Calu3 (cell line): ENCODE results near the gene DHRS7B. TPM values are rescaled to one million over a fixed set of nuclear protein-coding genes. Genes with fewer than 3 reads are reported as not detected.

Experiments used
- BruUV-seq: library from RNA; stranded (reverse); fragments of 400-500 nt; replicated peaks from 2 replicates; lab custom pipeline; 2021; lab: Mats Ljungman, UMichigan
- CTCF ChIA-PET: fragments of 300-600 bp; sonication (Branson Sonifier 250); formaldehyde crosslinking; loops from one replicate; lab custom pipeline; 2022; ENCODE audit warnings: antibody characterized with exemption; lab: Charles Lee
- DNase-seq: peaks from one replicate; pipeline ENCODE4 v3.0.0; 2022
- H3K27ac Mint-ChIP-seq: one replicate; pipeline ENCODE4 v1.8.0; 2022; ENCODE audit warnings: mixed read lengths; ENCODE audit not compliant: unreplicated experiment
- H3K27me3 Mint-ChIP-seq: one replicate; pipeline ENCODE4 v1.8.0; 2022; ENCODE audit warnings: mixed read lengths; ENCODE audit not compliant: unreplicated experiment
- H3K36me3 Mint-ChIP-seq: one replicate; pipeline ENCODE4 v1.8.0; 2022; ENCODE audit warnings: mild to moderate bottlenecking, moderate library complexity, mixed read lengths; ENCODE audit not compliant: insufficient read depth, unreplicated experiment
- H3K4me1 Mint-ChIP-seq: one replicate; pipeline ENCODE4 v1.8.0; 2022; ENCODE audit warnings: mild to moderate bottlenecking, low read depth, mixed read lengths; ENCODE audit not compliant: unreplicated experiment
- H3K4me3 Mint-ChIP-seq: one replicate; pipeline ENCODE4 v1.8.0; 2022; ENCODE audit warnings: mild to moderate bottlenecking, low read depth, moderate library complexity, mixed read lengths; ENCODE audit not compliant: unreplicated experiment
- H3K9me3 Mint-ChIP-seq: one replicate; pipeline ENCODE4 v1.8.0; 2022; ENCODE audit warnings: low read depth, mixed read lengths; ENCODE audit not compliant: unreplicated experiment
- intact Hi-C: fragments of 100-400 bp; cut with micrococcal nuclease; formaldehyde crosslinking; loops from one replicate; pipeline ENCODE4 v1.10.0; 2022; ENCODE audit not compliant: unreplicated experiment
- total RNA-seq: library from RNA; stranded (reverse); gene quantifications from 2 replicates; pipeline ENCODE4 v1.2.3, GENCODE V29; 2022
- TF ChIP-seq, protein P1 (sequence below): fragments of 200-600 bp; IDR thresholded peaks from one replicate; pipeline ENCODE4 v1.8.0; 2022; ENCODE audit warnings: antibody characterized with exemption; ENCODE audit not compliant: unreplicated experiment

The DHRS7B gene
- total RNA-seq, 1 experiment from 2014 or later = 15.3 TPM

DNA sequence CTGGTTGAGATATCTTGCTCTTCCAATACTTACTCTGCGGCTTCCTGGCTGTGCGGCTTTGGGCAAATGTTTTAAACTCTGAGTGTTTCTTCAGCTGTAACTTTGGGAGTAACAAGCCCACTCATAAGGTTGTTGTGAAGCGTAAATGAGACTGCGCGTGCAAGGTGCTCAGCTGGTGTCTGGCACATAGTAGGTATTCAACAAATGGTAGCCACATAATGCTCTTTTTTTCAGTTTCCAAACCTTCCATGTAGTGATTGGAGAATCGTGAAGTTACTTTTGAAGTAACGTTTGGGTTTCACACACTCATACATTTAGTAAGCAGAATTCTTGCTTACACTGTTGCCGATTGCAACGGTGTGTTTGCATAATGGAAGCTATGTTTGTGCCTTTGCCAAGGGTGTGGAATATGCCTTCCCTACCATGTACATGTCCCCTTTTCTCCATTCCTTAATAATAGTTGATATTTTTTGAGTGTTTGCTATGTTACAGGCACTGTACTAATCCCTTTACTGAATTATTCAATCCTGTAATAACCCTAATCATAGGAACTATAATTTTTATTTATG, 829 bp downstream of the DHRS7B start:
- Mint-ChIP-seq H3K27ac (peak overlapping the region; percentile 98), H3K9me3 (no peaks in the 10 kb centered on the region), H3K36me3 (peaks cover 16% of the 10 kb centered on the region), H3K4me1 (peaks cover 18% of the 10 kb centered on the region), H3K4me3 (peak overlapping the region; percentile 93), H3K27me3 (no peaks in the 10 kb centered on the region)
- no peak for DNase-seq
- TF ChIP-seq, protein P1, sequence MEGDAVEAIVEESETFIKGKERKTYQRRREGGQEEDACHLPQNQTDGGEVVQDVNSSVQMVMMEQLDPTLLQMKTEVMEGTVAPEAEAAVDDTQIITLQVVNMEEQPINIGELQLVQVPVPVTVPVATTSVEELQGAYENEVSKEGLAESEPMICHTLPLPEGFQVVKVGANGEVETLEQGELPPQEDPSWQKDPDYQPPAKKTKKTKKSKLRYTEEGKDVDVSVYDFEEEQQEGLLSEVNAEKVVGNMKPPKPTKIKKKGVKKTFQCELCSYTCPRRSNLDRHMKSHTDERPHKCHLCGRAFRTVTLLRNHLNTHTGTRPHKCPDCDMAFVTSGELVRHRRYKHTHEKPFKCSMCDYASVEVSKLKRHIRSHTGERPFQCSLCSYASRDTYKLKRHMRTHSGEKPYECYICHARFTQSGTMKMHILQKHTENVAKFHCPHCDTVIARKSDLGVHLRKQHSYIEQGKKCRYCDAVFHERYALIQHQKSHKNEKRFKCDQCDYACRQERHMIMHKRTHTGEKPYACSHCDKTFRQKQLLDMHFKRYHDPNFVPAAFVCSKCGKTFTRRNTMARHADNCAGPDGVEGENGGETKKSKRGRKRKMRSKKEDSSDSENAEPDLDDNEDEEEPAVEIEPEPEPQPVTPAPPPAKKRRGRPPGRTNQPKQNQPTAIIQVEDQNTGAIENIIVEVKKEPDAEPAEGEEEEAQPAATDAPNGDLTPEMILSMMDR = no peak
- BruUV-seq = no TSS peak
- intact Hi-C loops = loop anchor here (5.0 to 10.0 kb wide), 3 partner anchors 87 to 387 kb away; partner anchors contain the start of gene TMEM11
- CTCF ChIA-PET = interaction anchor here (0.6 to 0.8 kb wide), 2 partner anchors 28 to 87 kb away, joined by 4 to 5 read pairs; no protein-coding TSS in a partner anchor

DNA sequence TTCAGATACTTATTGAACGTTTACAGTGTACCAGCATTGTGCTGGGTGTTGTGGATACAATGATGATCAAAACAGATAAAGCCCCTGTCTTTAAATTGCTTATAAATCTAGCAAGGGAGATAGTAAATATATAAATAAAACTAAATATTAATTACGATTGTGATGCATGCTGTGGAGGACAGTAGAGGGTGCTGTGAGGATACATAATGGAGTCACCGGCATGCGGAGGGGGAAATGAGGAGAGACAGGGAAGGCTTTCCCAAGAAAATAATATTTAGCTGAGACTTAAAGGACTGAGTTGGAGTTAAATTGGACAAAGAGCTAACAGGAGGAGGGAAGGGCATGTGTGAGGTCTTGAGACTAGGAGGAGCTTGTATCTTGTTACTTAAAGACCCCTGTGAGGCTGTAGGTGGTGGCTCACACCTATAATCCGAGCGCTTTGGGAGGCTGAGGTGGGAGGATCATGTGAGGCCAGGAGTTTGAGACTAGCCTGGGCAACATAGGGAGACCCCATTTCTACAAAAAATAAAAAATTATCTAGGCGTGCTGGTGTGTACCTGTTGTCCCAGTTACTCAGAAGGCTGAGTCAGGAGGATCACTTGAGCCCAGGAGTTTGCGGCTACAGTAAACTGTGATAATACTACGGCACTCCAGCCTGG, 2.4 kb downstream of the DHRS7B start:
- CTCF ChIA-PET = interaction anchor here (0.6 kb wide), 1 partner anchor 44 kb away, joined by 7 read pairs; no protein-coding TSS in a partner anchor
- TF ChIP-seq, protein P1 = no peak
- no TSS peak for BruUV-seq
- no peaks in the 10 kb centered on the region for H3K9me3 Mint-ChIP-seq
- peak; percentile 29 for DNase-seq
- H3K27me3 Mint-ChIP-seq = no peaks in the 10 kb centered on the region
- peaks cover 18% of the 10 kb centered on the region for H3K4me1 Mint-ChIP-seq
- intact Hi-C loops = loop anchor here (5.0 to 10.0 kb wide), 3 partner anchors 86 to 386 kb away; partner anchors contain the start of gene TMEM11
- peaks cover 16% of the 10 kb centered on the region for H3K36me3 Mint-ChIP-seq
- H3K4me3 Mint-ChIP-seq = no peak overlapping the region
- H3K27ac Mint-ChIP-seq = peak overlapping the region; percentile 31

DNA sequence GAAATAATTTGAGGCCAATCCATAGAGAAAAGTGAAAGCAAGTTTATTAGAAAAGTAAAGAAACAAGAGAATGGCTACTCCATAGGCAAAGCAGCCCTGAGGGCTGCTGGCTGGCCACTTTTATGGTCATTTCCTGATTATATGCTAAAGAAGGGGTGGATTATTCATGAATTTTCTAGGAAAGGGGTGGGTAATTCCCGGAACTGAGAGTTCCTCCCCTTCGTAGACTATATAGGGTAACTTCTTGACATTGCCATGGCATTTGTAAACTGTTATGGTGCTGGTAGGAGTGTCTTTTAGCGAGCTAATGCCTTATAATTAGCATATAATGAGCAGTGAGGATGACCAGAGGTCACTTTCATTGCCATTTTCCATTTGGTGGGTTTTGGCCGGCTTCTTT, 4.4 kb downstream of the DHRS7B start:
- TF ChIP-seq, protein P1 = no peak
- H3K27ac Mint-ChIP-seq = no peak overlapping the region
- H3K27me3 Mint-ChIP-seq = no peaks in the 10 kb centered on the region
- H3K4me1 Mint-ChIP-seq = peaks cover 16% of the 10 kb centered on the region
- H3K36me3 Mint-ChIP-seq = peaks cover 16% of the 10 kb centered on the region
- BruUV-seq = no TSS peak
- DNase-seq = no peak
- intact Hi-C loops = no loop called here
- H3K9me3 Mint-ChIP-seq = no peaks in the 10 kb centered on the region
- no peak overlapping the region for H3K4me3 Mint-ChIP-seq
- CTCF ChIA-PET = no interaction called here

DNA sequence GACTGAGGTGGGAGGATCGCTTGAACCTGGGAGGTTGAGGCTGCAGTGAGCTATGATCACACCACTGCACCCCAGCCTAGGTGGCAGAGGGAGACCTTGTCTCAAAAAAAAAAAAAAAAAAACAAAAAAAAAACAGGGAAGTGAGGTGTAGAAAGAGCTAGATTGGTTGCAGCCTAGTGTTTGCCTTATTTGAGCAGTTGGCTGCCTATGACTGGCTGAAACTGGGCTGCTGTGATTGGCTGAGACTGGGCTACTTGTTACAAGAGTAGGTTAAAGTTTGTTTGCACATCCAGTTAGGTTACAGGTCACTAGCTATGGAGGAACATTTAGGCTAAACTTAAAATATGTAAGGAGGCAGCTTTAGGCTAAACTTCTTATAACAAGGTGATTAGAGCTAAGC, 5.7 kb downstream of the DHRS7B start:
- H3K4me3 Mint-ChIP-seq = no peak overlapping the region
- no TSS peak for BruUV-seq
- no peaks in the 10 kb centered on the region for H3K9me3 Mint-ChIP-seq
- H3K4me1 Mint-ChIP-seq = peaks cover 8% of the 10 kb centered on the region
- H3K27me3 Mint-ChIP-seq = no peaks in the 10 kb centered on the region
- TF ChIP-seq, protein P1 = no peak
- H3K36me3 Mint-ChIP-seq = peaks cover 4% of the 10 kb centered on the region
- intact Hi-C loops = no loop called here
- no peak overlapping the region for H3K27ac Mint-ChIP-seq
- DNase-seq = no peak
- CTCF ChIA-PET = interaction anchor here (0.7 kb wide), 1 partner anchor 174 kb away, joined by 3 read pairs; no protein-coding TSS in a partner anchor
